Measurements from ENCODE around the gene AHNAK.

GRCh38 chr11:62489204-62489603 is 57.4 kb downstream of the AHNAK start:
- TF ChIP-seq CTCF (IDR thresholded peaks at IDR 0.05; ENCODE audit: low read depth, low read length, missing input control), result no peak
- no peak for TF ChIP-seq MAX (IDR thresholded peaks at IDR 0.05)
- TF ChIP-seq ATF3 (IDR thresholded peaks at IDR 0.05), result no peak
- no peak for TF ChIP-seq HNF4A (conservative IDR thresholded peaks at IDR 0.05)
- no peak for TF ChIP-seq TAF1 (conservative IDR thresholded peaks at IDR 0.05)
- no peak for TF ChIP-seq EGR1 (IDR thresholded peaks at IDR 0.05; ENCODE audit: low read depth in 2 of 2)
- TF ChIP-seq REST (IDR thresholded peaks at IDR 0.05), result no peak
- no peak for TF ChIP-seq RAD21 (IDR thresholded peaks at IDR 0.05)
- TF ChIP-seq FOXA2 (IDR thresholded peaks at IDR 0.05), result no peak
